H1 (cell line): ENCODE results near the gene RHOB. TPM values are rescaled to one million over a fixed set of nuclear protein-coding genes. Genes with fewer than 3 reads are reported as not detected.

Source experiments
- CTCF ChIA-PET: fragments of 300-600 bp; sonication (Branson Sonifier 250); formaldehyde crosslinking; loops from one replicate; lab custom pipeline; 2021; ENCODE audit not compliant: partially characterized antibody; lab: Charles Lee
- POLR2A ChIA-PET: fragments of 300-600 bp; sonication (Branson Sonifier 250); formaldehyde crosslinking; loops from one replicate; lab custom pipeline; 2021; ENCODE audit warnings: inconsistent platforms; ENCODE audit not compliant: partially characterized antibody; lab: Charles Lee
- DNase-seq, 2 experiments: peaks; one replicate each; pipeline versions ENCODE4 v3.0.0 to v3.0.0-alpha.2; 2010 to 2022; ENCODE audit warnings: low spot score in 2 of 2, low read depth in 1 of 2, mixed read lengths in 1 of 2
- FAIRE-seq: peaks from 2 replicates; lab custom pipeline; 2011; peaks lifted over from hg19 to GRCh38; lab: Jason Lieb, UNC
- H2AFZ ChIP-seq: 2 replicates; pipeline ENCODE4 v1.8.1; 2012; ENCODE audit warnings: low read length, inconsistent platforms
- H2AK5ac ChIP-seq: 2 replicates; pipeline ENCODE4 v1.6.1; 2013; ENCODE audit warnings: low read depth, low read length
- H2BK120ac ChIP-seq: replicated peaks from 2 replicates; pipeline ENCODE3; 2013; ENCODE audit warnings: low read depth, low read length, inconsistent platforms
- H2BK12ac ChIP-seq: 2 replicates; pipeline ENCODE4 v1.6.1; 2013; ENCODE audit warnings: low read depth, low read length
- H2BK15ac ChIP-seq: 2 replicates; pipeline ENCODE4 v1.6.1; 2013; ENCODE audit warnings: low read length
- H2BK20ac ChIP-seq: 2 replicates; pipeline ENCODE4 v1.6.1; 2013; ENCODE audit warnings: low read length
- H2BK5ac ChIP-seq: 2 replicates; pipeline ENCODE4 v1.6.1; 2013; ENCODE audit warnings: low read depth, low read length
- H3K14ac ChIP-seq: 2 replicates; pipeline ENCODE4 v1.6.1; 2013; ENCODE audit warnings: inconsistent platforms; ENCODE audit not compliant: insufficient read length
- H3K18ac ChIP-seq: 2 replicates; pipeline ENCODE4 v1.6.1; 2013; ENCODE audit warnings: low read length; ENCODE audit errors: extremely low read depth
- H3K23ac ChIP-seq: 2 replicates; pipeline ENCODE4 v1.6.1; 2013; ENCODE audit warnings: inconsistent platforms; ENCODE audit not compliant: insufficient read length
- H3K23me2 ChIP-seq: 2 replicates; pipeline ENCODE4 v1.6.1; 2013; ENCODE audit warnings: low read depth, low read length
- H3K27ac ChIP-seq: 2 replicates; pipeline ENCODE4 v1.6.1; 2011; ENCODE audit warnings: low read depth, low read length, inconsistent platforms
- H3K27me3 ChIP-seq, 4 experiments: replicated peaks in 1 of 4; 1 replicate in 1 of 4; 2 replicates in 3 of 4; pipeline versions ENCODE4 v1.6.1 to v1.8.1; 2011 to 2013; ENCODE audit warnings: low read length in 3 of 4, mild to moderate bottlenecking in 3 of 4, inconsistent platforms in 2 of 4, mixed read lengths in 2 of 4, moderate library complexity in 1 of 4; ENCODE audit not compliant: control insufficient read depth in 3 of 4, insufficient read depth in 3 of 4; ENCODE audit errors: extremely low read depth in 1 of 4
- H3K36me3 ChIP-seq, 4 experiments: 2 replicates each; pipeline versions ENCODE4 v1.6.1 to v1.8.1; 2011 to 2013; ENCODE audit warnings: mild to moderate bottlenecking in 4 of 4, low read length in 3 of 4, moderate library complexity in 2 of 4, control low read depth in 1 of 4, inconsistent platforms in 1 of 4; ENCODE audit not compliant: insufficient read depth in 4 of 4, control insufficient read depth in 2 of 4
- H3K4ac ChIP-seq: replicated peaks from 2 replicates; pipeline ENCODE3; 2013; ENCODE audit warnings: low read length, low read depth, mixed read lengths, inconsistent platforms; ENCODE audit not compliant: insufficient read length
- H3K4me1 ChIP-seq, 4 experiments: replicated peaks in 1 of 4; 1 replicate in 1 of 4; 2 replicates in 3 of 4; pipeline versions ENCODE4 v1.6.1 to v1.8.1; 2011 to 2013; ENCODE audit warnings: low read length in 3 of 4, inconsistent platforms in 2 of 4, mixed read lengths in 1 of 4; ENCODE audit not compliant: insufficient read depth in 4 of 4, control insufficient read depth in 3 of 4
- H3K4me2 ChIP-seq, 2 experiments: 2 replicates each; pipeline versions ENCODE4 v1.6.1 to v1.8.1; 2011 to 2013; ENCODE audit warnings: low read depth in 2 of 2, low read length in 2 of 2, control low read depth in 1 of 2, inconsistent platforms in 1 of 2, mild to moderate bottlenecking in 1 of 2; ENCODE audit not compliant: insufficient read depth in 1 of 2
- H3K4me3 ChIP-seq, 4 experiments: fragments of 200-600, 300-600 bp in 1 of 4; sonication (generic), shearing (Covaris generic), sonication (Bioruptor Twin) in 1 of 4; 2 replicates each; pipeline versions ENCODE4 v1.5.1 to v1.8.1; 2011 to 2016; ENCODE audit warnings: low read length in 4 of 4, low read depth in 3 of 4, control low read depth in 2 of 4, inconsistent platforms in 2 of 4, mild to moderate bottlenecking in 2 of 4, mixed read lengths in 1 of 4, moderate library complexity in 1 of 4; ENCODE audit not compliant: insufficient read depth in 2 of 4; ENCODE audit errors: extremely low read depth in 1 of 4
- H3K56ac ChIP-seq: replicated peaks from 2 replicates; pipeline ENCODE3; 2013; ENCODE audit warnings: low read depth, mild to moderate bottlenecking, mixed read lengths, low read length, inconsistent platforms; ENCODE audit not compliant: insufficient read length
- H3K79me1 ChIP-seq: 2 replicates; pipeline ENCODE4 v1.6.1; 2013; ENCODE audit warnings: low read depth, low read length, control low read depth
- H3K79me2 ChIP-seq, 2 experiments: 2 replicates each; pipeline versions ENCODE4 v1.6.1 to v1.8.1; 2012 to 2013; ENCODE audit warnings: low read length in 2 of 2, mild to moderate bottlenecking in 2 of 2, inconsistent platforms in 1 of 2; ENCODE audit not compliant: insufficient read depth in 2 of 2, control insufficient read depth in 1 of 2
- H3K9ac ChIP-seq, 4 experiments: replicated peaks in 1 of 4; 1 replicate in 1 of 4; 2 replicates in 3 of 4; pipeline versions ENCODE4 v1.6.1 to v1.8.1; 2011 to 2013; ENCODE audit warnings: low read depth in 3 of 4, low read length in 3 of 4, control low read depth in 2 of 4, mild to moderate bottlenecking in 2 of 4, moderate library complexity in 2 of 4, inconsistent platforms in 1 of 4; ENCODE audit errors: extremely low read depth in 1 of 4
- H3K9me3 ChIP-seq, 2 experiments: 2 replicates each; pipeline versions ENCODE4 v1.6.1 to v1.8.1; 2012 to 2013; ENCODE audit warnings: mild to moderate bottlenecking in 2 of 2, moderate library complexity in 2 of 2, control low read depth in 1 of 2, inconsistent platforms in 1 of 2, low read depth in 1 of 2, low read length in 1 of 2, mixed read lengths in 1 of 2; ENCODE audit not compliant: insufficient read depth in 2 of 2
- H4K20me1 ChIP-seq, 2 experiments: replicated peaks in 1 of 2; 2 replicates each; pipeline versions ENCODE3 to v1.8.1; 2011 to 2013; ENCODE audit warnings: inconsistent platforms in 2 of 2, low read length in 2 of 2, mild to moderate bottlenecking in 1 of 2; ENCODE audit not compliant: insufficient read depth in 2 of 2, control insufficient read depth in 1 of 2
- H4K5ac ChIP-seq: 2 replicates; pipeline ENCODE4 v1.6.1; 2013; ENCODE audit warnings: low read length, low read depth, mixed read lengths, inconsistent platforms; ENCODE audit not compliant: insufficient read length
- H4K8ac ChIP-seq: 2 replicates; pipeline ENCODE4 v1.8.0; 2013; ENCODE audit warnings: mild to moderate bottlenecking, moderate library complexity, low read length, inconsistent platforms; ENCODE audit not compliant: insufficient read depth; ENCODE audit errors: extremely low read depth
- H4K91ac ChIP-seq: replicated peaks from 2 replicates; pipeline ENCODE3; 2013; ENCODE audit warnings: low read length, mixed read lengths, inconsistent platforms; ENCODE audit not compliant: insufficient read length
- BACH1 ChIP-seq: IDR thresholded peaks from 2 replicates; pipeline ENCODE4 v1.6.1; 2012; ENCODE audit warnings: low read length, improper control_type of control experiment
- CHD2 ChIP-seq: IDR thresholded peaks from 2 replicates; pipeline ENCODE4 v1.6.1; 2012; ENCODE audit warnings: low read length, improper control_type of control experiment
- CREB1 ChIP-seq: IDR thresholded peaks from 2 replicates; pipeline ENCODE4 v1.6.1; 2012; ENCODE audit warnings: inconsistent platforms
- EGR1 ChIP-seq: IDR thresholded peaks from 2 replicates; pipeline ENCODE4 v1.6.1; 2011; ENCODE audit warnings: low read depth, low read length, borderline replicate concordance
- EP300 ChIP-seq, 2 experiments: IDR thresholded peaks; 1 replicate in 1 of 2; 2 replicates in 1 of 2; pipeline ENCODE4 v1.6.1; 2011 to 2012; ENCODE audit warnings: low read depth in 2 of 2, low read length in 2 of 2, mild to moderate bottlenecking in 2 of 2, borderline replicate concordance in 1 of 2, inconsistent platforms in 1 of 2, moderate library complexity in 1 of 2
- FOSL1 ChIP-seq: IDR thresholded peaks from 2 replicates; pipeline ENCODE4 v1.6.1; 2011; ENCODE audit warnings: mild to moderate bottlenecking, low read depth, low read length, moderate library complexity; ENCODE audit not compliant: insufficient read depth
- KDM5A ChIP-seq: fragments of 200-600 bp; IDR thresholded peaks from 2 replicates; pipeline ENCODE4 v1.7.1; 2012; ENCODE audit warnings: mild to moderate bottlenecking, low read length, inconsistent platforms, mixed read lengths
- MAFK ChIP-seq: IDR thresholded peaks from 2 replicates; pipeline ENCODE4 v1.6.1; 2012; ENCODE audit warnings: low read depth, mild to moderate bottlenecking, improper control_type of control experiment, low read length
- NANOG ChIP-seq: IDR thresholded peaks from 2 replicates; pipeline ENCODE4 v1.6.1; 2011; ENCODE audit warnings: low read length, low read depth, mild to moderate bottlenecking, inconsistent platforms; ENCODE audit not compliant: insufficient read depth, poor library complexity, severe bottlenecking
- NRF1 ChIP-seq: IDR thresholded peaks from 2 replicates; pipeline ENCODE4 v1.6.1; 2011; ENCODE audit warnings: mild to moderate bottlenecking, low read depth, low read length, improper control_type of control experiment
- PHF8 ChIP-seq: fragments of 200-600 bp; sonication (generic); conservative IDR thresholded peaks from 2 replicates; pipeline ENCODE4 v1.7.1; 2012; ENCODE audit warnings: low read depth, mild to moderate bottlenecking, inconsistent platforms, low read length, moderate library complexity
- RBBP5 ChIP-seq: IDR thresholded peaks from 2 replicates; pipeline ENCODE4 v1.7.1; 2012; ENCODE audit warnings: low read depth, mild to moderate bottlenecking, inconsistent platforms, low read length, moderate library complexity, borderline replicate concordance
- RNF2 ChIP-seq: fragments of 200-900, 300-1000 bp; sonication (generic); IDR thresholded peaks from 2 replicates; pipeline ENCODE4 v1.7.1; 2016; ENCODE audit warnings: borderline replicate concordance, low read depth, mild to moderate bottlenecking, antibody characterized with exemption, low read length; ENCODE audit not compliant: poor library complexity, severe bottlenecking; ENCODE audit errors: missing control alignments
- ZNF274 ChIP-seq: IDR thresholded peaks from 2 replicates; pipeline ENCODE4 v1.7.0; 2012; ENCODE audit warnings: low read length, borderline replicate concordance; ENCODE audit errors: extremely low read depth
- WGBS, 2 experiments: shearing (Covaris generic) in 1 of 2; methylation state at CpG; one replicate each; pipeline versions ENCODE4 v1.1.6 to v1.1.7; 2013 to 2015; ENCODE audit warnings: low lambda C conversion rate in 2 of 2, mixed read lengths in 2 of 2, inconsistent platforms in 1 of 2, low coverage in 1 of 2, missing lambda C conversion rate in 1 of 2; ENCODE audit not compliant: insufficient replicate concordance in 2 of 2, insufficient coverage in 1 of 2, insufficient read length in 1 of 2; ENCODE audit errors: extremely low coverage in 1 of 2, missing lambda C conversion rate in 1 of 2; 5-methylcytosine and 5-hydroxymethylcytosine counted together
- polyA plus RNA-seq, 7 experiments: library from polyadenylated mRNA; depleted of rRNA in 3 of 7; stranded (reverse) in 5 of 7; unstranded in 2 of 7; fragments of >200 nt in 5 of 7; fragments of 200-250 nt in 2 of 7; gene quantifications; 1 replicate in 5 of 7; 2 replicates in 1 of 7; 4 replicates in 1 of 7; pipeline versions ENCODE4 v1.2.1 to v1.2.3, GENCODE V29; 2011 to 2013; ENCODE audit warnings: missing spikeins in 2 of 7, mixed read lengths in 2 of 7
- total RNA-seq: library from RNA; stranded (reverse); fragmentation: NEBNext Ultra II Directional; extraction: Animal tissue kit (Norgen Biotek cat#: 25700); gene quantifications from 2 replicates; pipeline ENCODE4 v1.2.1, GENCODE V29; 2021

Gene RHOB
- total and polyA plus RNA-seq, 2 of the 8 experiments (the other 6 are each of a cell fraction or from before 2014, with no cell fraction given) = 9.3 to 9.5 TPM

DNA sequence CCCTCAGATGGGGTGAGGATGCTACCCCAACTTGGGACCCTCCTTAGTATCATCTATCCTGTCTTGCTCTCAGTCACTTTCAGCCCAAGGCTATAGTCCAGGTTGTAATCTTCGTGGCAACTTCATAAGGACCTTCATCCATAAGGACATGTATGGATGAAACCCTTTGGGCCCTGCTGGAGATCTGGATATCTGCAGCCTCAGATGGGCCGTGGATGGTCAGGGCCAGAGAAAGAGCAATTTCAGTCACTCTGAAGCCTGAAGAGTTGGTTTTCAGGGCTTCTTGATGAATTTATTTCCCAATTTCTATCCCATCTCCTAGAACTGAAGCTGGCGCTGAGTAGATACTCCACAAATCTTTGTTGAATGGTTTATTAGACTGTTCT, 28.7 kb downstream of the RHOB start:
- no peak for FAIRE-seq
- no peak overlapping the region for H3K14ac ChIP-seq
- H3K79me2 ChIP-seq = no peaks in the 10 kb centered on the region
- no peak overlapping the region for H3K56ac ChIP-seq
- no peak for DNase-seq
- H4K20me1 ChIP-seq = no peaks in the 10 kb centered on the region
- H3K18ac ChIP-seq = no peak overlapping the region
- H2AK5ac ChIP-seq = no peak overlapping the region
- WGBS, 2 experiments = 84% methylated on average over 3 of the region's 3 CpGs; no CpG with 5 or more reads in 1 of the 2 experiments
- no peak overlapping the region for H4K91ac ChIP-seq
- no peak overlapping the region for H3K23ac ChIP-seq
- H3K9me3 ChIP-seq = no peaks in the 10 kb centered on the region
- H2BK12ac ChIP-seq = no peak overlapping the region
- H3K36me3 ChIP-seq = no peaks in the 10 kb centered on the region
- no peak for TF ChIP-seq EP300 (IDR thresholded peaks at IDR 0.05; ENCODE audit: borderline replicate concordance in 1 of 2, low read depth in 2 of 2, low read length in 2 of 2)
- no peak for TF ChIP-seq NRF1
- TF ChIP-seq PHF8 = no peak
- no peak for TF ChIP-seq KDM5A
- TF ChIP-seq CREB1 = no peak
- TF ChIP-seq RBBP5 = no peak
- TF ChIP-seq NANOG = no peak
- TF ChIP-seq CHD2 = no peak
- no peak for TF ChIP-seq MAFK
- TF ChIP-seq BACH1 = no peak
- no peak for TF ChIP-seq ZNF274
- TF ChIP-seq RNF2 = no peak
- no peak for TF ChIP-seq FOSL1
- no peak for TF ChIP-seq EGR1
- TF ChIP-seq, all 59 proteins: peak for 0
- Histone ChIP-seq H3K27ac (no peak overlapping the region), H2BK20ac (no peak overlapping the region), H4K5ac (no peak overlapping the region), H2BK5ac (no peak overlapping the region), H2AFZ (no peak overlapping the region), H3K4ac (no peak overlapping the region), H4K8ac (no peak overlapping the region), H3K4me1 (peaks cover 0 to 2% (median 0%) of the 10 kb centered on the region in 4 experiments; a peak in 1 of 7 replicates), H3K23me2 (no peaks in the 10 kb centered on the region), H3K27me3 (no peaks in the 10 kb centered on the region), H3K4me3 (no peak overlapping the region), H3K4me2 (no peak overlapping the region), H3K9ac (no peak overlapping the region), H3K79me1 (no peaks in the 10 kb centered on the region), H2BK15ac (no peak overlapping the region), H2BK120ac (no peak overlapping the region)
- ChIA-PET CTCF (interaction anchor here (1.5 kb wide), 1 partner anchor 121 kb away, joined by 5 read pairs; no protein-coding TSS in a partner anchor), POLR2A (no interaction called here)
